Esophagus squamous epithelium (tissue), 5 donors: ENCODE results near the gene PCDHB13. TPM values are rescaled to one million over a fixed set of nuclear protein-coding genes. Genes with fewer than 3 reads are reported as not detected.
"Not testable (repeated sequence)": the region's sequence is repeated elsewhere in the genome, so short reads cannot be mapped to it uniquely, and the experiment has no call there.

Experiments
- DNase-seq: peaks from one replicate; lab custom pipeline; 2025; lab: John Stamatoyannopoulos, UW
- H3K27ac ChIP-seq, 4 donors: fragments of 200-600 bp; sonication (generic); one replicate each; pipeline ENCODE4 v1.5.1; 2016 to 2019; ENCODE audit warnings: mild to moderate bottlenecking in 1 of 4
- H3K27me3 ChIP-seq, 4 donors: fragments of 200-600 bp; sonication (generic); 1 replicate in 3 of 4; 2 replicates in 1 of 4; pipeline versions ENCODE4 v1.5.1 to v1.6.0; 2017 to 2021; ENCODE audit warnings: antibody characterized with exemption in 1 of 4
- H3K36me3 ChIP-seq, 3 donors: fragments of 200-600 bp; sonication (generic); one replicate each; pipeline ENCODE4 v1.5.1; 2016 to 2019
- H3K4me1 ChIP-seq, 3 donors: fragments of 200-600 bp; sonication (generic); one replicate each; pipeline ENCODE4 v1.5.1; 2017 to 2019
- H3K4me3 ChIP-seq, 4 donors: fragments of 200-600 bp; sonication (generic); 1 replicate in 3 of 4; 2 replicates in 1 of 4; pipeline ENCODE4 v1.5.1; 2016 to 2019; ENCODE audit warnings: mild to moderate bottlenecking in 2 of 4, moderate library complexity in 1 of 4
- H3K9me3 ChIP-seq, 3 donors: fragments of 200-600 bp; sonication (generic); one replicate each; pipeline ENCODE4 v1.5.1; 2016 to 2019
- POLR2A ChIP-seq, 4 donors: fragments of 450-650 bp; IDR thresholded peaks; one replicate each; pipeline ENCODE4 v1.6.1; 2017; ENCODE audit warnings: antibody characterized with exemption in 4 of 4, mild to moderate bottlenecking in 4 of 4, moderate library complexity in 3 of 4
- WGBS, 2 donors: methylation state at CpG; one replicate each; pipeline ENCODE4 v1.1.5; 2018; 5-methylcytosine and 5-hydroxymethylcytosine counted together
- intact Hi-C: fragments of 100-400 bp; cut with DNase I; formaldehyde crosslinking; loops from one replicate; pipeline ENCODE4 v1.15.0; 2022
- total RNA-seq, 4 donors: library from RNA; depleted of rRNA; stranded (reverse); fragments of >200 nt; gene quantifications; one replicate each; pipeline ENCODE4 v1.1.0, GENCODE V29; 2016
- TF ChIP-seq, protein P1 (sequence below), 6 experiments: fragments of 450-650 bp in 4 of 6; fragments of 200-600 bp in 2 of 6; sonication (generic) in 2 of 6; IDR thresholded peaks; one replicate each; pipeline ENCODE4 v1.5.1; 2016 to 2019; ENCODE audit warnings: antibody characterized with exemption in 6 of 6, mild to moderate bottlenecking in 4 of 6, moderate library complexity in 4 of 6
- donor health status: DM: yes; HTN: yes; CAD: no.

PCDHB13 gene
- total RNA-seq, 4 donors from 2014 or later = 2.0 to 2.7 (median 2.3) TPM

DNA sequence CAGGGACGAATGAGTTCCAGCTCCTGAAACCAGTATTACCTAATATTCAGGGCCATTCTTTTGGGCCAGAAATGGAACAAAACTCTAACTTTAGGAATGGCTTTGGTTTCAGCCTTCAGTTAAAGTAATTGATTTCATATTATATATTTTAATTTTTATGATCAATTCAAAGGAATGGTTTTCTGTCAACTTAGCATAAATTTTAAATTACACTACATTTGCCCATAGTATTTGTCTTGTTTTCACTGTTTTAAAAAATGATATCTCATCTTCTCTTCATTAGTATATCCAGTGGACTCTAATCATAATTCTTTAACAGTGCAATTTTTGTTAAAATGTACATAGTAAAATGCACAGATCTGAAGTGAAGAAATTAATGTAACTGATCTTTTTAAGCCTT is 33.4 kb upstream of the PCDHB13 start:
- H3K36me3 ChIP-seq = no peaks in the 10 kb centered on the region
- no peak for DNase-seq
- no peak overlapping the region for H3K4me3 ChIP-seq
- intact Hi-C loops = no loop called here
- peaks cover 0 to 67% (median 2%) of the 10 kb centered on the region in 4 donors for H3K27me3 ChIP-seq
- no peaks in the 10 kb centered on the region for H3K4me1 ChIP-seq
- TF ChIP-seq, protein P1, sequence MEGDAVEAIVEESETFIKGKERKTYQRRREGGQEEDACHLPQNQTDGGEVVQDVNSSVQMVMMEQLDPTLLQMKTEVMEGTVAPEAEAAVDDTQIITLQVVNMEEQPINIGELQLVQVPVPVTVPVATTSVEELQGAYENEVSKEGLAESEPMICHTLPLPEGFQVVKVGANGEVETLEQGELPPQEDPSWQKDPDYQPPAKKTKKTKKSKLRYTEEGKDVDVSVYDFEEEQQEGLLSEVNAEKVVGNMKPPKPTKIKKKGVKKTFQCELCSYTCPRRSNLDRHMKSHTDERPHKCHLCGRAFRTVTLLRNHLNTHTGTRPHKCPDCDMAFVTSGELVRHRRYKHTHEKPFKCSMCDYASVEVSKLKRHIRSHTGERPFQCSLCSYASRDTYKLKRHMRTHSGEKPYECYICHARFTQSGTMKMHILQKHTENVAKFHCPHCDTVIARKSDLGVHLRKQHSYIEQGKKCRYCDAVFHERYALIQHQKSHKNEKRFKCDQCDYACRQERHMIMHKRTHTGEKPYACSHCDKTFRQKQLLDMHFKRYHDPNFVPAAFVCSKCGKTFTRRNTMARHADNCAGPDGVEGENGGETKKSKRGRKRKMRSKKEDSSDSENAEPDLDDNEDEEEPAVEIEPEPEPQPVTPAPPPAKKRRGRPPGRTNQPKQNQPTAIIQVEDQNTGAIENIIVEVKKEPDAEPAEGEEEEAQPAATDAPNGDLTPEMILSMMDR (IDR thresholded peaks at IDR 0.05) = no peak
- no peak for TF ChIP-seq POLR2A (IDR thresholded peaks at IDR 0.05)
- H3K27ac ChIP-seq = no peak overlapping the region
- 46 to 73% methylated on average over 1 of the region's 1 CpG for WGBS, 2 donors
- H3K9me3 ChIP-seq = peaks cover 0 to 55% (median 29%) of the 10 kb centered on the region in 3 donors

DNA sequence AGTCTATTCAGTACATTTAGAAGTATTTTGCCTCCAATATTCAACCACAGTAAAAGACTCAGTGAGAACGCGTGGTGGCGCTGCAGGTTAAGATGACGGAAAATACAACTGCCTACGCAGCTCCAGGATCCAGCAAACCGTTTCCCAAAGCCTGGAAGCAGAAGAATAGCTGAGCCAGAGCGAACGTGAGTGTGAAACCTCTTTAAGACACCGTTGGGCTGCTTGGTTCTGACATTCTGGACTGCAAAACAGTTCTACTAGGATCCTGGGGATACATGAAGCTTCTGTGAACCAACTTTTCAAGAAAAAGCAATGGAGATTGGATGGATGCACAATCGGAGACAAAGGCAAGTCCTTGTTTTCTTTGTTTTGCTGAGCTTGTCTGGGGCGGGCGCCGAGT is 31.5 kb upstream of the PCDHB13 start, which contains the start of gene PCDHB16:
PCDHB16 (plus strand) TSS at position 140 of the 400 bp plus-strand sequence; CDS start at position 313, 173 bp downstream.
- no peak for DNase-seq
- H3K4me1 ChIP-seq = no peaks in the 10 kb centered on the region
- H3K36me3 ChIP-seq = no peaks in the 10 kb centered on the region
- peak within 1 kb of the TSS in 1 of 4 donors; percentile 17 for H3K27ac ChIP-seq
- H3K9me3 ChIP-seq = peaks cover 0 to 63% (median 34%) of the 10 kb centered on the region in 3 donors
- TF ChIP-seq POLR2A (IDR thresholded peaks at IDR 0.05) = no peak
- TF ChIP-seq, protein P1 (IDR thresholded peaks at IDR 0.05) = no peak
- peaks cover 0 to 50% (median 2%) of the 10 kb centered on the region in 4 donors for H3K27me3 ChIP-seq
- WGBS, 2 donors = 22 to 23% methylated on average over 13 of the region's 13 CpGs
- H3K4me3 ChIP-seq = peak within 1 kb of the TSS in 3 of 4 donors; percentile 29 to 39 (median 29)
- intact Hi-C loops = no loop called here

DNA sequence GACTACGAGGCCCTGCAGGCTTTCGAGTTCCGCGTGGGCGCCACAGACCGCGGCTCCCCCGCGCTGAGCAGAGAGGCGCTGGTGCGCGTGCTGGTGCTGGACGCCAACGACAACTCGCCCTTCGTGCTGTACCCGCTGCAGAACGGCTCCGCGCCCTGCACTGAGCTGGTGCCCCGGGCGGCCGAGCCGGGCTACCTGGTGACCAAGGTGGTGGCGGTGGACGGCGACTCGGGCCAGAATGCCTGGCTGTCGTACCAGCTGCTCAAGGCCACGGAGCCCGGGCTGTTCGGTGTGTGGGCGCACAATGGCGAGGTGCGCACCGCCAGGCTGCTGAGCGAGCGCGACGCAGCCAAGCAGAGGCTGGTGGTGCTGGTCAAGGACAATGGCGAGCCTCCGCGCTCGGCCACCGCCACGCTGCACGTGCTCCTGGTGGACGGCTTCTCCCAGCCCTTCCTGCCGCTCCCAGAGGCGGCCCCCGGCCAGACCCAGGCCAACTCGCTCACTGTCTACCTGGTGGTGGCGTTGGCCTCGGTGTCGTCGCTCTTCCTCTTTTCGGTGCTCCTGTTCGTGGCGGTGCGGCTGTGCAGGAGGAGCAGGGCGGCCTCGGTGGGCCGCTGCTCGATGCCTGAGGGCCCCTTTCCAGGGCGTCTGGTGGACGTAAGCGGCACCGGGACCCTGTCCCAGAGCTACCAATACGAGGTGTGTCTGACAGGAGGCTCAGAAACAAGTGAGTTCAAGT is 29.4 kb upstream of the PCDHB13 start:
- Histone ChIP-seq H3K9me3 (peaks cover 0 to 64% (median 31%) of the 10 kb centered on the region in 3 donors), H3K27me3 (peaks cover 0 to 41% (median 0%) of the 10 kb centered on the region in 4 donors), H3K4me3 (peak overlapping the region in 1 of 4 donors; percentile 12)
- H3K36me3 ChIP-seq, H3K4me1 ChIP-seq, H3K27ac ChIP-seq, DNase-seq, intact Hi-C loops: not testable (repeated sequence)
- WGBS, 2 donors = 43 to 67% methylated on average over 1 to 8 of the region's 69 CpGs

DNA sequence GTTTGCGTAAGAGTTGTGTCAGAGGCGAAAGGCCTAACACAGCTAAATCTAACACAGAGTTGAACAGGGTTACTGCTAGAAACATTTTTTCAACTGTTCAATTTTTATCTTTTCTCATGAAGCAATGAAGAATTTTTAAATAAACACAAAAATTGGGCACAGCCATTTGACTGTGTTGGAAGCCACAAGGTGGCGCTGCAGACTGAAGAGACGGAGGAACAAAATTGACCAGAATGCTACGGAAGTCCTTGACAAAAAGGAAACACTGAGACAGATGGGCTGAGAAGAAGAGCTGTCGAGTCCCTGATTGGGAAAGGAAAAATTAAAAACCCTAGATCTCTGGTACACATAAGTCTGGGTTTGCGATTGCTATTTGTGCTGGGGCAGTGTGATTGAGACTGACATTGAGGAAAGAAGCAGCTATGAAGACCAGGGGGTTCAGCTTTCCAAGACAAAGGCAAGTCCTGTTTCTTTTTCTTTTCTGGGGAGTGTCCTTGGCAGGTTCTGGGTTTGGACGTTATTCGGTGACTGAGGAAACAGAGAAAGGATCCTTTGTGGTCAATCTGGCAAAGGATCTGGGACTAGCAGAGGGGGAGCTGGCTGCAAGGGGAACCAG is 26.7 kb upstream of the PCDHB13 start, which contains the start of gene PCDHB9:
PCDHB9 (plus strand) TSS at position 265 of the 616 bp plus-strand sequence; CDS start at position 423, 158 bp downstream.
- TF ChIP-seq, protein P1 (IDR thresholded peaks at IDR 0.05) = peak in 4 of 6 experiments; percentile 9 to 37 (median 19)
- TF ChIP-seq POLR2A (IDR thresholded peaks at IDR 0.05) = no peak
- H3K27ac ChIP-seq = no peak within 1 kb of the TSS
- H3K4me3 ChIP-seq = peak within 1 kb of the TSS in 2 of 4 donors; percentile 11 to 43
- peaks cover 0 to 33% (median 0%) of the 10 kb centered on the region in 4 donors for H3K27me3 ChIP-seq
- intact Hi-C loops = no loop called here
- H3K36me3 ChIP-seq = no peaks in the 10 kb centered on the region
- WGBS, 2 donors = 23 to 27% methylated on average over 7 to 9 of the region's 9 CpGs
- peaks cover 0 to 80% (median 36%) of the 10 kb centered on the region in 3 donors for H3K9me3 ChIP-seq
- H3K4me1 ChIP-seq = no peaks in the 10 kb centered on the region
- no peak for DNase-seq

DNA sequence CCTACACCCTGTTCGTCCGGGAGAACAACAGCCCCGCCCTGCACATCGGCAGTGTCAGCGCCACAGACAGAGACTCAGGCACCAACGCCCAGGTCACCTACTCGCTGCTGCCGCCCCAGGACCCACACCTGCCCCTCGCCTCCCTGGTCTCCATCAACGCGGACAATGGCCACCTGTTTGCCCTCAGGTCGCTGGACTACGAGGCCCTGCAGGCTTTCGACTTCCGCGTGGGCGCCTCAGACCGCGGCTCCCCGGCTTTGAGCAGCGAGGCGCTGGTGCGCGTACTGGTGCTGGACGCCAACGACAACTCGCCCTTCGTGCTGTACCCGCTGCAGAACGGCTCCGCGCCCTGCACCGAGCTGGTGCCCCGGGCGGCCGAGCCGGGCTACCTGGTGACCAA is 25.0 kb upstream of the PCDHB13 start:
- H3K4me3 ChIP-seq, H3K36me3 ChIP-seq, H3K27ac ChIP-seq, DNase-seq, intact Hi-C loops, H3K4me1 ChIP-seq: not testable (repeated sequence)
- no CpG with 5 or more reads among the region's 37 CpGs for WGBS, 2 donors
- peaks cover 0 to 77% (median 36%) of the 10 kb centered on the region in 3 donors for H3K9me3 ChIP-seq
- H3K27me3 ChIP-seq = peaks cover 0 to 18% (median 0%) of the 10 kb centered on the region in 4 donors

DNA sequence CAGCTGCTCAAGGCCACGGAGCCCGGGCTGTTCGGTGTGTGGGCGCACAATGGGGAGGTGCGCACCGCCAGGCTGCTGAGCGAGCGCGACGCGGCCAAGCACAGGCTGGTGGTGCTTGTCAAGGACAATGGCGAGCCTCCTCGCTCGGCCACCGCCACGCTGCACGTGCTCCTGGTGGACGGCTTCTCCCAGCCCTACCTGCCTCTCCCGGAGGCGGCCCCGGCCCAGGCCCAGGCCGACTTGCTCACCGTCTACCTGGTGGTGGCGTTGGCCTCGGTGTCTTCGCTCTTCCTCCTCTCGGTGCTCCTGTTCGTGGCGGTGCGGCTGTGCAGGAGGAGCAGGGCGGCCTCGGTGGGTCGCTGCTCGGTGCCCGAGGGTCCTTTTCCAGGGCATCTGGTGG is 24.6 kb upstream of the PCDHB13 start:
- DNase-seq, H3K27ac ChIP-seq, H3K36me3 ChIP-seq, intact Hi-C loops, H3K4me1 ChIP-seq, H3K4me3 ChIP-seq: not testable (repeated sequence)
- Histone ChIP-seq H3K27me3 (peaks cover 0 to 17% (median 0%) of the 10 kb centered on the region in 4 donors), H3K9me3 (peaks cover 0 to 75% (median 36%) of the 10 kb centered on the region in 3 donors)
- WGBS, 2 donors = 70% methylated on average over 8 of the region's 35 CpGs; no CpG with 5 or more reads in 1 of the 2 donors
